Mucosa of rectum (tissue), 2 donors: ENCODE data around the gene FAM98B.

ENCODE experiments used
- H3K27ac ChIP-seq, 2 donors: one replicate each; pipeline ENCODE4 v1.7.0; 2013; ENCODE audit warnings: inconsistent platforms in 2 of 2, low read depth in 2 of 2, low read length in 2 of 2
- H3K27me3 ChIP-seq, 2 donors: one replicate each; pipeline ENCODE4 v1.7.0; 2013; ENCODE audit warnings: low read length in 2 of 2; ENCODE audit not compliant: control insufficient read depth in 2 of 2, insufficient read depth in 2 of 2
- H3K36me3 ChIP-seq, 2 donors: one replicate each; pipeline ENCODE4 v1.7.0; 2013; ENCODE audit warnings: low read length in 2 of 2; ENCODE audit not compliant: control insufficient read depth in 2 of 2, insufficient read depth in 2 of 2
- H3K4me1 ChIP-seq, 2 donors: one replicate each; pipeline ENCODE4 v1.7.0; 2013; ENCODE audit warnings: low read length in 2 of 2, mild to moderate bottlenecking in 1 of 2; ENCODE audit not compliant: control insufficient read depth in 2 of 2, insufficient read depth in 2 of 2
- H3K4me3 ChIP-seq, 2 donors: one replicate each; pipeline ENCODE4 v1.7.0; 2013; ENCODE audit warnings: low read length in 2 of 2
- H3K9ac ChIP-seq, 2 donors: one replicate each; pipeline ENCODE4 v1.7.0; 2013; ENCODE audit warnings: low read length in 2 of 2, low read depth in 1 of 2, mild to moderate bottlenecking in 1 of 2
- H3K9me3 ChIP-seq, 2 donors: one replicate each; pipeline ENCODE4 v1.7.0; 2013; ENCODE audit warnings: low read length in 2 of 2; ENCODE audit not compliant: control insufficient read depth in 2 of 2
- donor health status: healthy.
- donor health status: Normal muscosa, but diverticular disease.

Gene FAM98B

GRCh38 chr15:38533416-38533915 lies 79.5 kb downstream of the FAM98B start:
- Histone ChIP-seq H3K27ac (no peak overlapping the region), H3K4me1 (no peaks in the 10 kb centered on the region), H3K9me3 (no peaks in the 10 kb centered on the region), H3K36me3 (no peaks in the 10 kb centered on the region), H3K27me3 (no peaks in the 10 kb centered on the region), H3K9ac (no peak overlapping the region), H3K4me3 (no peak overlapping the region)

- Histone ChIP-seq H3K9me3 (no peaks in the 10 kb centered on the region), H3K36me3 (no peaks in the 10 kb centered on the region), H3K4me1 (no peaks in the 10 kb centered on the region), H3K4me3 (no peak overlapping the region), H3K9ac (no peak overlapping the region), H3K27me3 (no peaks in the 10 kb centered on the region), H3K27ac (no peak overlapping the region)
Measured at GRCh38 chr15:38533926-38534325, 80.0 kb downstream of the FAM98B start.

GRCh38 chr15:38534691-38535090 lies 80.8 kb downstream of the FAM98B start:
- Histone ChIP-seq H3K9me3 (no peaks in the 10 kb centered on the region), H3K27ac (no peak overlapping the region), H3K4me3 (no peak overlapping the region), H3K9ac (no peak overlapping the region), H3K27me3 (no peaks in the 10 kb centered on the region), H3K4me1 (no peaks in the 10 kb centered on the region), H3K36me3 (no peaks in the 10 kb centered on the region)

- no peaks in the 10 kb centered on the region for H3K9me3 ChIP-seq
- H3K36me3 ChIP-seq = no peaks in the 10 kb centered on the region
- no peaks in the 10 kb centered on the region for H3K4me1 ChIP-seq
- no peak overlapping the region for H3K4me3 ChIP-seq
- H3K9ac ChIP-seq = no peak overlapping the region
- H3K27ac ChIP-seq = no peak overlapping the region
- no peaks in the 10 kb centered on the region for H3K27me3 ChIP-seq
Measured at GRCh38 chr15:38535491-38536200, 81.7 kb downstream of the FAM98B start.

- H3K4me3 ChIP-seq = no peak overlapping the region
- no peak overlapping the region for H3K27ac ChIP-seq
- H3K27me3 ChIP-seq = no peaks in the 10 kb centered on the region
- peaks cover 0 to 3% of the 10 kb centered on the region in 2 donors for H3K4me1 ChIP-seq
- H3K9ac ChIP-seq = no peak overlapping the region
- H3K36me3 ChIP-seq = no peaks in the 10 kb centered on the region
- no peaks in the 10 kb centered on the region for H3K9me3 ChIP-seq
Measured at GRCh38 chr15:38536201-38536676, 82.3 kb downstream of the FAM98B start.
